HCT116 (cell line): ENCODE measurements around the gene TLR7. TPM values are rescaled to one million over a fixed set of nuclear protein-coding genes. Genes with fewer than 3 reads are reported as not detected.

Source experiments
- ATAC-seq: fragments of 200-7000 bp; cut with Tn5 transposase; 2 replicates; pipeline ENCODE4 v1.9.1; 2020; ENCODE audit warnings: mild to moderate bottlenecking, moderate library complexity
- BruUV-seq: library from RNA; stranded (reverse); fragments of 400-500 nt; replicated peaks from 2 replicates; lab custom pipeline; 2021; lab: Mats Ljungman, UMichigan
- CTCF ChIA-PET: fragments of 300-600 bp; sonication (Branson Sonifier 250); formaldehyde crosslinking; loops from one replicate; lab custom pipeline; 2021; ENCODE audit warnings: antibody characterized with exemption; lab: Charles Lee
- POLR2A ChIA-PET: fragments of 300-600, 350-600 bp; sonication (Branson Sonifier 250); formaldehyde crosslinking; loops from one replicate; lab custom pipeline; 2021; ENCODE audit warnings: antibody characterized with exemption; lab: Charles Lee
- RAD21 ChIA-PET, 2 experiments: fragments of 300-600 bp; sonication (Branson Sonifier 250); formaldehyde crosslinking; loops; one replicate each; lab custom pipeline; 2023; ENCODE audit warnings: low total read pairs in 2 of 2; ENCODE audit not compliant: uncharacterized antibody in 2 of 2, unreplicated experiment in 2 of 2, low non-redundant PET in 1 of 2; lab: Charles Lee
- DNase-seq: peaks from one replicate; pipeline ENCODE4 v3.0.0-alpha.2; 2010; ENCODE audit warnings: low read depth, low spot score
- H2AFZ ChIP-seq: fragments of 200-600 bp; shearing (Covaris generic), sonication (generic); 2 replicates; pipeline ENCODE4 v1.6.1; 2017; ENCODE audit warnings: low read depth, mixed run types, mixed read lengths, antibody characterized with exemption, low read length; ENCODE audit not compliant: poor library complexity, severe bottlenecking
- H3K27ac ChIP-seq: 2 replicates; pipeline ENCODE4 v1.5.1; 2012; ENCODE audit warnings: low read depth, low read length
- H3K27me3 ChIP-seq: fragments of 200-600 bp; sonication (generic); 2 replicates; pipeline ENCODE4 v1.6.1; 2016; ENCODE audit warnings: mixed run types, low read length, mixed read lengths; ENCODE audit not compliant: insufficient read depth
- H3K36me3 ChIP-seq, 2 experiments: fragments of 200-500 bp in 1 of 2; fragments of 200-600 bp in 1 of 2; sonication (Bioruptor generic) in 1 of 2; sonication (generic) in 1 of 2; 2 replicates each; pipeline versions ENCODE4 v1.5.1 to v1.6.1; 2014 to 2016; ENCODE audit warnings: low read length in 2 of 2, inconsistent platforms in 1 of 2, mixed read lengths in 1 of 2, mixed run types in 1 of 2; ENCODE audit not compliant: insufficient read depth in 2 of 2, control insufficient read depth in 1 of 2
- H3K4me1 ChIP-seq, 2 experiments: fragments of 200-600 bp in 1 of 2; sonication (generic) in 1 of 2; 2 replicates each; pipeline versions ENCODE4 v1.5.1 to v1.6.1; 2012 to 2017; ENCODE audit warnings: low read length in 2 of 2, inconsistent platforms in 1 of 2, mild to moderate bottlenecking in 1 of 2, mixed read lengths in 1 of 2, mixed run types in 1 of 2, moderate library complexity in 1 of 2; ENCODE audit not compliant: insufficient read depth in 2 of 2, control insufficient read depth in 1 of 2
- H3K4me2 ChIP-seq: fragments of 200-600 bp; sonication (generic); 2 replicates; pipeline ENCODE4 v1.6.1; 2017; ENCODE audit warnings: mixed run types, low read length, mixed read lengths
- H3K4me3 ChIP-seq, 2 experiments: fragments of 200-600 bp in 1 of 2; sonication (generic) in 1 of 2; replicated peaks in 1 of 2; 2 replicates each; pipeline ENCODE4 v1.5.1; 2011 to 2016; ENCODE audit warnings: low read length in 2 of 2, control low read depth in 1 of 2, low read depth in 1 of 2, mild to moderate bottlenecking in 1 of 2, mixed read lengths in 1 of 2, mixed run types in 1 of 2
- H3K79me2 ChIP-seq: fragments of 200-600 bp; sonication (generic); 2 replicates; pipeline ENCODE4 v1.6.1; 2017; ENCODE audit warnings: mild to moderate bottlenecking, mixed run types, low read length, moderate library complexity, mixed read lengths; ENCODE audit not compliant: insufficient read depth
- H3K9ac ChIP-seq: fragments of 200-600 bp; sonication (generic); 2 replicates; pipeline ENCODE4 v1.6.1; 2016; ENCODE audit warnings: low read length, mixed read lengths
- H3K9me2 ChIP-seq: fragments of 200-600 bp; sonication (generic), shearing (Covaris generic); 2 replicates; pipeline ENCODE4 v1.6.1; 2017; ENCODE audit warnings: mixed run types, mild to moderate bottlenecking, moderate library complexity; ENCODE audit not compliant: insufficient read depth
- H3K9me3 ChIP-seq, 2 experiments: fragments of 200-500 bp in 1 of 2; fragments of 200-600 bp in 1 of 2; sonication (Bioruptor generic) in 1 of 2; sonication (generic) in 1 of 2; 2 replicates each; pipeline ENCODE4 v1.6.1; 2014 to 2017; ENCODE audit warnings: low read length in 2 of 2, mixed read lengths in 2 of 2, inconsistent platforms in 1 of 2, low read depth in 1 of 2, mild to moderate bottlenecking in 1 of 2, mixed run types in 1 of 2, moderate library complexity in 1 of 2; ENCODE audit not compliant: control insufficient read depth in 1 of 2, insufficient read depth in 1 of 2
- H4K20me1 ChIP-seq: fragments of 200-600 bp; sonication (generic), shearing (Covaris generic); 2 replicates; pipeline ENCODE4 v1.6.1; 2017; ENCODE audit warnings: mixed run types, mild to moderate bottlenecking, moderate library complexity; ENCODE audit not compliant: insufficient read depth
- ATF3 ChIP-seq: IDR thresholded peaks from 2 replicates; pipeline ENCODE4 v1.6.1; 2012
- CBX3 ChIP-seq: IDR thresholded peaks from 2 replicates; pipeline ENCODE4 v1.6.1; 2012; ENCODE audit warnings: low read depth
- CEBPB ChIP-seq: IDR thresholded peaks from 2 replicates; pipeline ENCODE4 v1.6.1; 2012; ENCODE audit warnings: low read depth
- ELF1 ChIP-seq: IDR thresholded peaks from 2 replicates; pipeline ENCODE4 v1.6.1; 2012; ENCODE audit warnings: low read depth, borderline replicate concordance
- EZH2 ChIP-seq: fragments of 200-600 bp; sonication (generic); IDR thresholded peaks from 2 replicates; pipeline ENCODE4 v1.6.1; 2017; ENCODE audit warnings: antibody characterized with exemption, mixed run types
- EZH2phosphoT487 ChIP-seq: fragments of 200-600 bp; IDR thresholded peaks from 2 replicates; pipeline ENCODE4 v1.6.1; 2018; ENCODE audit warnings: antibody characterized with exemption, borderline replicate concordance
- FOSL1 ChIP-seq: IDR thresholded peaks from 2 replicates; pipeline ENCODE4 v1.6.1; 2012; ENCODE audit warnings: low read depth
- JUND ChIP-seq: IDR thresholded peaks from 2 replicates; pipeline ENCODE4 v1.6.1; 2012
- MAX ChIP-seq: IDR thresholded peaks from 2 replicates; pipeline ENCODE4 v1.6.1; 2012
- POLR2A ChIP-seq: IDR thresholded peaks from 2 replicates; pipeline ENCODE4 v1.7.0; 2011; ENCODE audit warnings: borderline replicate concordance; ENCODE audit not compliant: insufficient read depth, insufficient read length; ENCODE audit errors: extremely low read depth
- POLR2AphosphoS5 ChIP-seq: IDR thresholded peaks from 2 replicates; pipeline ENCODE4 v1.6.1; 2011; ENCODE audit warnings: mild to moderate bottlenecking, low read depth, low read length, moderate library complexity
- RAD21 ChIP-seq: IDR thresholded peaks from 2 replicates; pipeline ENCODE4 v1.6.1; 2012; ENCODE audit warnings: low read depth, mild to moderate bottlenecking
- REST ChIP-seq: IDR thresholded peaks from 2 replicates; pipeline ENCODE4 v1.6.1; 2012; ENCODE audit warnings: low read depth
- SIN3A ChIP-seq: IDR thresholded peaks from 2 replicates; pipeline ENCODE4 v1.6.1; 2012; ENCODE audit warnings: low read depth
- SP1 ChIP-seq: IDR thresholded peaks from 2 replicates; pipeline ENCODE4 v1.6.1; 2012; ENCODE audit warnings: low read depth
- SRF ChIP-seq: IDR thresholded peaks from 2 replicates; pipeline ENCODE4 v1.6.1; 2012; ENCODE audit warnings: low read depth
- ZFX ChIP-seq: fragments of 450-650 bp; IDR thresholded peaks from 2 replicates; pipeline ENCODE4 v1.6.1; 2017
- intact Hi-C: fragments of 100-400 bp; cut with micrococcal nuclease; formaldehyde crosslinking; loops from 2 replicates; pipeline ENCODE4 v1.10.0; 2022
- total RNA-seq: library from RNA; stranded (reverse); gene quantifications from one replicate; pipeline ENCODE4 v1.2.1, GENCODE V29; 2021; ENCODE audit not compliant: unreplicated experiment

TLR7 gene
- total RNA-seq, 1 experiment from 2014 or later: not detected

GRCh38 chrX:12825801-12826200, 41.1 kb upstream of the TLR7 start:
- H3K4me3 ChIP-seq: 0 out of 4 replicates have a peak overlapping the region, but pooled peaks of 1 of the 2 experiments have one; percentile 32
- DNase-seq: peak; percentile 44
- POLR2A ChIA-PET: no interaction called here
- H3K4me1 ChIP-seq: peaks cover 9 to 16% of the 10 kb centered on the region in 2 experiments
- TF ChIP-seq FOSL1 (peak; percentile 62), ATF3 (0 out of 2 replicates have a peak, but pooled peaks have one; percentile 48), POLR2A (no peak), SP1 (peak; percentile 50), ELF1 (no peak), SIN3A (peak; percentile 47; the same call in 1 of the 2 replicates), JUND (peak; percentile 67), MAX (peak; percentile 46), EZH2 (no peak)
- TF ChIP-seq, all 23 proteins: peak for 6
- no peaks in the 10 kb centered on the region for H3K9me3 ChIP-seq
- intact Hi-C loops: no loop called here
- peak overlapping the region; percentile 14; the same call in 1 of the 2 replicates for H3K27ac ChIP-seq
- peak; percentile 90 for ATAC-seq
- H3K9ac ChIP-seq: no peak overlapping the region
- H3K27me3 ChIP-seq: no peaks in the 10 kb centered on the region
- no peaks in the 10 kb centered on the region for H3K79me2 ChIP-seq
- RAD21 ChIA-PET: no interaction called here
- no peaks in the 10 kb centered on the region for H4K20me1 ChIP-seq
- CTCF ChIA-PET: no interaction called here
- H3K9me2 ChIP-seq: no peaks in the 10 kb centered on the region
- BruUV-seq: no TSS peak
- peak overlapping the region; percentile 56 for H3K4me2 ChIP-seq
- no peak overlapping the region for H2AFZ ChIP-seq
- H3K36me3 ChIP-seq: peaks cover 0 to 6% of the 10 kb centered on the region in 2 experiments; a peak in 1 of 4 replicates

DNA sequence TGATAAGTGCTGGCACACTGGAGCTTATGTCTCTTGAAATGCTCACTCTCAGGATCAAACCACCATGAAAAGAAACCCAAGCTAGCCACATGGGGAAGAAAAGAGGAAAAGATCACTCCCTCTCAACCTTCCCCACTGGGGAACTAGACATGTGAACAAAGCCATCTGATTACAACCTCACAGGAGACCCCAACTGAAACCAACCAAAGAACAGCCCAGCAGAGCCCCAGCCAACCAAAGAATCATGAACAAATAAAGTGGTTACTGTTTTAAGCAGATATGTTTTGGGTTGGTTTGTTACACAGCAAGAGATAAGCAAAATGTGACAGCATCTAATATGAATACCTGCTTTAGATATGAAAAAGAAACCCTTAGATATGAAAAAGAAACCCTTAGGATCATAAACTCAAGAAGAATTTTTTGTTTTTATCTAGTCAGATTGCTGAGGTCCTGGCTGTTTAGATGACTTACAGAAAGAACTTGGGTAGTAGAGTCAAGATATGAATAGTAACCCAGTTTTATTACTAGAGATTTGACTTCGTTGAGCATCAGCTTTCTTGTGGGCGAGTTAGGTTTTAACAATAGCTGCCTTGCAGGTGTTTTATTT, 23.7 kb upstream of the TLR7 start:
- ChIA-PET RAD21 (no interaction called here), POLR2A (no interaction called here), CTCF (no interaction called here)
- Histone ChIP-seq H3K9me3 (no peaks in the 10 kb centered on the region), H3K9ac (no peak overlapping the region), H3K79me2 (no peaks in the 10 kb centered on the region), H3K4me2 (no peak overlapping the region), H4K20me1 (no peaks in the 10 kb centered on the region), H3K27me3 (no peaks in the 10 kb centered on the region), H3K36me3 (no peaks in the 10 kb centered on the region), H3K9me2 (no peaks in the 10 kb centered on the region), H3K27ac (no peak overlapping the region), H2AFZ (no peak overlapping the region), H3K4me3 (no peak overlapping the region), H3K4me1 (no peaks in the 10 kb centered on the region)
- intact Hi-C loops: no loop called here
- no TSS peak for BruUV-seq
- DNase-seq (no peak), ATAC-seq (no peak)
- no peak for TF ChIP-seq ZFX
- TF ChIP-seq REST: no peak
- TF ChIP-seq SRF: no peak
- TF ChIP-seq CEBPB: no peak
- no peak for TF ChIP-seq RAD21
- TF ChIP-seq JUND: no peak
- no peak for TF ChIP-seq CBX3
- no peak for TF ChIP-seq POLR2AphosphoS5
- no peak for TF ChIP-seq EZH2phosphoT487
- TF ChIP-seq ATF3: no peak
- TF ChIP-seq MAX: no peak
- TF ChIP-seq SP1: no peak
- TF ChIP-seq POLR2A: no peak
